ENCODE data around the gene CACNA1I.

CACNA1I gene

GRCh38 chr22:39600491-39601179 is 30.1 kb downstream of the CACNA1I start:
- no peak for DNase-seq

- DNase-seq = no peak
Observed at GRCh38 chr22:39601180-39601535, 30.6 kb downstream of the CACNA1I start.

- no peak for DNase-seq
Observed at GRCh38 chr22:39603345-39603744, 32.8 kb downstream of the CACNA1I start.

- DNase-seq = no peak
Observed at GRCh38 chr22:39610246-39610645, 39.7 kb downstream of the CACNA1I start.

- no peak for DNase-seq
Observed at GRCh38 chr22:39610766-39611165, 40.2 kb downstream of the CACNA1I start.

GRCh38 chr22:39611360-39611759 is 40.8 kb downstream of the CACNA1I start:
- no peak for DNase-seq

GRCh38 chr22:39612811-39613548 is 42.4 kb downstream of the CACNA1I start:
- DNase-seq = no peak

- no peak for DNase-seq
Observed at GRCh38 chr22:39613549-39613921, 43.0 kb downstream of the CACNA1I start.

- DNase-seq = no peak
Observed at GRCh38 chr22:39614442-39614841, 43.9 kb downstream of the CACNA1I start.

GRCh38 chr22:39616051-39616450 is 45.5 kb downstream of the CACNA1I start:
- DNase-seq = no peak

- DNase-seq = no peak
Observed at GRCh38 chr22:39616781-39617180, 46.2 kb downstream of the CACNA1I start.

- no peak for DNase-seq
Observed at GRCh38 chr22:39617342-39617741, 46.8 kb downstream of the CACNA1I start.

GRCh38 chr22:39617970-39618757 is 47.6 kb downstream of the CACNA1I start:
- no peak for DNase-seq

- DNase-seq = no peak
Observed at GRCh38 chr22:39618996-39619530, 48.5 kb downstream of the CACNA1I start.

GRCh38 chr22:39620924-39621690 is 50.6 kb downstream of the CACNA1I start:
- no peak for DNase-seq

- no peak for DNase-seq
Observed at GRCh38 chr22:39621826-39622225, 51.3 kb downstream of the CACNA1I start.

GRCh38 chr22:39622881-39623367 is 52.4 kb downstream of the CACNA1I start:
- DNase-seq = no peak

- DNase-seq = no peak
Observed at GRCh38 chr22:39623603-39624500, 53.3 kb downstream of the CACNA1I start.

GRCh38 chr22:39624501-39624821 is 53.9 kb downstream of the CACNA1I start:
- no peak for DNase-seq

GRCh38 chr22:39625569-39626537 is 55.3 kb downstream of the CACNA1I start:
- no peak for DNase-seq
